HG03025 (cell line): ENCODE results near the gene PACS2.

Experiments
- ATAC-seq: cut with Tn5 transposase; IDR thresholded peaks from one replicate; pipeline ENCODE4 v1.9.1; 2021; ENCODE audit warnings: mild to moderate bottlenecking, moderate library complexity; ENCODE audit not compliant: unreplicated experiment, low FRiP score

PACS2 gene

DNA sequence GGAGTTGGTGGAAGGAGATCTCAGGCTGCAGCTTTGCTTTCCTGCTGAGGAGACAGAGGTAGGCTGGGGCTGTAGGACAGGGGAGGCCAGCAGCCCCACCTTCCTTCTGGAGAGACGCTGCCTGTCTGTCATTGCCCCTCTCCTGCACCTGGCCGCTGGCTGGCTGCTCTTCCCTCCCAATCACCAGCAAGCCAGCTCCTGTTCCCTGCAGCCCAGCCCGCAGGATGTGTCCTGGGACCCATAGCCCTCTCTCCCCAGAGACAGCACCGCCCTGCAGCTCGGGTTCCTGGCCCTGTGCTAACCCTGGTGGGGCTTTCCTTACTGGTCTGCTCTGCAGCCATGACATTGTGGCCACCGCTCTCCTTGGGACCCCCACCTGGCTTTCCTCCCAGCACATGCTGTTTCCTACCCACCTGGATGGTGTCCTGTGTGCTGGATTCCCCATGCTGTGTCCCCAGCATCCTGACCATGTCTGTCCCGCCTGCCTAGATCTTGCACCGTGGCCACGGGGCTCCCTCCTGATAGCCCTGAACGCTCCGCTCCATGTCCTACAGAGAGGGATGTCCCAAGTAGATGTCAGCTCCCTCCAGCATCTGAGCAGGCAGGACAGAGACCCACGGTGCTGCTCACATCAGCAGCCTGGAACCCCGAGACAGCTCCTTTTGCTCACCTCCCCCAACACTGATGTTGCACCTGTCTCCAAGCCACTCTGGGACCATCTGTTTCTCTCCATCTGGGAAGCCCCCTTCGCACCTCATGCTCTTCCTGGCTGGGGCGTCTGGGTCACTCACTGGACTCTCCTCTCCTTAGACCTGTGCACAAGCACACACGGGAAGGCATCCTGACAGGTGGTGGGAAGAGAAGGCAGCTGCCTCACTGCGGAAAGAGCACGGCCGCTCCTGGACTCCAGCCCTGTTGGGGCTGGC is 104.0 kb downstream of the PACS2 start:
- ATAC-seq = no peak

GRCh38 chr14:105419195-105420091 is 104.9 kb downstream of the PACS2 start, which contains the start of gene MTA1:
Gene MTA1, plus strand, starts transcription at chr14:105419827. Its CDS starts 209 bp downstream, at chr14:105420036.
- ATAC-seq = no peak

DNA sequence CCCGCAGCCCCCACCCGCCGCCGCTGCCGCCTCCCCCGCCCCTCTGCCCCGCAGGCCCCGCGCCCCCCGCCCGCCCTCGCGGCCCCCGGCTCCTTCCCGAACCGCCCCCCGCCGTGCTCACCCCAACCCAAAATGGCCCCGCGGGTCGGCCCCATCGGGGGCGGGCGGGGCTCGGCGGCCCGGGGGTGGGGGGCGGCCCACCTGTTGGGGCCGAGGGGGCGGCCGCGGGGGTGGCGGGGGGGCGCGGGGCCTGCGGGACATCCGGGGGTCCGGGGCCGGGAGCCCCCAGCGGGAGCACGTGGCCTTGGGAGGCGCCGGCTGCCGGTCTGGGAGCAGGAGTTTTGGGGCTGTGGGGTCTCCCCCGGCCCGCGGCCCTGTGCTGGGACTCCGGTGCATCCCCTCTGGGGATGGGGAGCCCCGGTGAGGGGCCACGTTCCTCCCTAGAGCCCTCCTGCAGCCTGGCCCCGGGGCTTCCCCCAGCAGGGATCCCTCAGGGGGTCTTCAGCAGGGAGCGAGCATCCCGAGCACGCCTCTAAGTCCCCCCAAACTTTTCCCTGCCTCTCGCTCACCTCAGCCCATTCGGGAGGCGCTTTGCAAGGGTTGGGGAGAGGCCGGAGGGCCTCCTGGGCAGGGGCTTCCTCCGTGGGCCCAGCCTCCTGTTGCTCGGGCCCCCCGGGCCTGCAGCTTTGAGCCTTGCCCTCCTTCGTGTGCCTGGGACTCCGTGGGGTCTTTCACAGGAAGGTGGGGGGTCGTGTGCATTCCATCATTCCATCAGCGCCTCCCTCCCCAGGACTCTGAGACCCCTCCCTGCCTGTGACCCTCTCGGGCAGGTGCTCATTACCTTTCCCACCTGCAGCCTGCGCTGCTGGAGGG is 105.8 kb downstream of the PACS2 start:
- no peak for ATAC-seq

GRCh38 chr14:105420974-105421674 is 106.6 kb downstream of the PACS2 start:
- no peak for ATAC-seq

- no peak for ATAC-seq
Observed at GRCh38 chr14:105421723-105422615, 107.4 kb downstream of the PACS2 start.

GRCh38 chr14:105422695-105423487 is 108.3 kb downstream of the PACS2 start:
- no peak for ATAC-seq

DNA sequence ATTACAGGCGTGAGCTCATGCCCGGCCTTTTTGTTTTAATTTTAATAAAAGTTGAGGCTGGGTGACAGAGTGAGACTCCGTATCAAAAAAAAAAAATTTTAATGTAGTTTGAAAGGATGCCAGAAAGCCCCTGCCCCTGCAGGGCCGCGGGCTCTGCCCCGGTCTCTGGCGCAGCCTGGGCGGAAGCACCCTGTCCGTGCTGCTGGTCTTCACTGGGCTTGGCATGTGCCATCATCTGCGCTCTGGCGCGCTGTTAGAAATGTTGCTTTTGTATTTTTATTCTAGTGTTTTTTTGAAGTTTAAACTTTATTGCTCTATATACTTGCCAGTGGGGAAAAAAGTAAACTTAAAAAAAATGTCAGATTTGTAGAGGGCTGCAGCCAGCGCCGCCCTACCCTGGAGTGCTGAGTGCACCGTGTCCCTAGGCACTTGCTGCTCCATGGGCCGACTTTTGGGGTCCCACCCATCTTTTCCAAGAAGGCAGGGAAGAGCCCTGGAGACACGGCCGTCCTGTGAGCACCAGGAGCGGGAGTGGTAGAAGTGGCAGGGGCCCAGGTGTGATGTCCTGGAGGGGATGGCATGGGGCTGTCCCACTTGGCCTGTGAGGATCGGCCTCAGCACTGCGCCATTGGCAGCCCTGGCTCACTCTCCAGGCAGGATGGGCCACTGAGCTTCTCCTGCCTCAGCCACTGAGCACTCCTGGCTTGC is 109.1 kb downstream of the PACS2 start:
- no peak for ATAC-seq

DNA sequence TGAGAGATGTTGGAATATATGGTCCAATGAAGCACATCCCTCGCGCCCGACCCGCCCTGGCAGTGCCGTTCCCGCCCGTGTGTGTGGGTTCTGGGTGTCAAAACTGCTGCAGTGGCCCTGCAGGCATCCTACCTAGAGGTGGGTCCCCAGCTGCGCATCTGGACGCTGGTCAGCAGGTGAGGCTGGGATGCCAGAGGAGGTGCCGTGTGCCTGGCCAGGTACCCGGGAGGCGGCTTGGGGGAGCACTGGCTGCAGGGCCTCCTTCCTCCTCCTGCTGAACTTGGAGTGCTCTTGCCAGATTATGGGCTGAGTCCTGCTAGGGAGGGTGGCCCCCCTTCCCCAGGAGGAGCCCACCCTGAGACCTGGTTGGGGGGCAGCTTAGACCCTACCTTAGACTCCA is 110.3 kb downstream of the PACS2 start:
- no peak for ATAC-seq

DNA sequence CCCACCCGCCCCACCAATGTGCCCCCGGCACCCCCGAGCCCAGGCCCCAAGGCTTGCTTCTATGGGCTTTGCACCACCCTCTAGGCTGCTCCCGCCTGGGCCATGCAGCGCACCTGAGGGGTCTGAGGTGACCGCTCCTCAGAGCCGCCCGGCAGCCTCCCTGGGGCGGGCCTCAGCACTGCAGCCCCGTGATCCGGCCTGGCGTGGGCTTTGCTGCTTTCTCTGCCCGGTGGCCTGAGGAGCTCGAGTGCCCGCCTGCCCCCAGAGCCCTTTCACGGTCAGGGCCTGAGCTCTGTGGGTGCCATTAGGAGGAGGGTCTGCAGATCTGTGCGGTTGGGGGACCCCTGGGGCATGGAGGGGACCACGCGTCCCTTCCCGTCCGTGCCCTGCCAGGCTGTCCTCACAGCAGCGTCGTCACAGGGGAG is 111.3 kb downstream of the PACS2 start:
- no peak for ATAC-seq

DNA sequence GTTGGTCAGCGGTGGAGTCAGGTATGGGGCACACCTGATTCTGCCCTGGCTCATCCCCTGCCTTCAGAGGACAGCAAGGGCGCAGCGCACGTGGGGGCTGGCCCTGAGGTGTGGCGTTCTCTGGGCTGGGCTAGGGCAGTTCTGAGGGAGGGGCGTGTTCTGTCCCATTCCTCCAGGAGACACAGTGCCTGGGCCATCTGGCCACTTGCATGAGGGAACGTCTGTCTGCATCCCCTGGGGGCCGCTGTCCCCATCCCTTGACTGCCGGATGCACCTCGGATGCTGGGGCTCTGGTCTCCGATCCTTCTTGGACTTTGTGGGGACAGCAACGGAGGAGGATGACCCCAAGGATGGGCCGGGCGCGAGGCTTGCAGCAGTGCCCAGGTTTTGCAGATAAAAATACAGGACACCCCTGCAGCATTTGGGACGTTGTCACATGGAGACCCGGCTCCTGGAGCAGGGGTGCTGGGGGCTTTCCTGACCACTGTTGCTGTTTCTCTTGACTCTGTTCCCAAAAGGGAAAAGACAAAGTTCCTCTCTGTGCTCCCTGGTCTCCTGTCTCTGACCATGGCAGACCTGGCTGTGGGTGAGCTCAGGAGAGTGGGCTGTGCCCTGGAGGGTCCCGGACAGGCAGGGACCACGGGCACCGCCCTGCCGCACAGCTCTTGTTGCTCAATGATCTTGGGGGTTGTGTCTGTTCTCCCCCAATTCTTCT is 112.0 kb downstream of the PACS2 start:
- no peak for ATAC-seq

- ATAC-seq = no peak
Observed at GRCh38 chr14:105427412-105427811, 112.9 kb downstream of the PACS2 start.

DNA sequence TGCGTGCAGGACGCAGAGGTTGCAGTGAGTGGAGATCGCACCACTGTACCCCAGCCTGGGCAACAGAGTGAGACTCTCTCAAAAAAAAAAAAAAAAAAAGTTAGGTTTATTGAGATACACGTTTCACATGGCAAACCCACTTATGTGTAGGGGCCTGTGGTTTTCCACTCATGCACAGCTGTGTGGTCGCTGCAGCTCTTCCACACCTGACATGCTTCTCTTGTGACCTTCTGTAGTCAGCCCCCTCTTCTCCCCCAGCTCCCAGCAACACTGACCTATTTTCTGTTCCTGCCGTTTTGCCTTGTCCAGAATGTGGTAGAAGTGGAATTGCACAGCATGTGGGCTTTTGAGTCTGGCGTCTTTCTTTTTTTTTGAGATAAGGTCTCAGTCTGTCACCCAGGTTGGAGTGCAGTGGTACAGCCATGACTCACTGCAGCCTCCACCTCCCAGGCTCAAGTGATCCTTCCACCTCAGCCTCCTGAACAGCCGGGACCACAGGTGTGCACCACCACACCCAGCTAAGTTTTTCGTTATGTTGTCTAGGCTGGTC is 113.5 kb downstream of the PACS2 start:
- ATAC-seq = no peak

GRCh38 chr14:105430042-105430441 is 115.5 kb downstream of the PACS2 start:
- ATAC-seq = no peak

- no peak for ATAC-seq
Observed at GRCh38 chr14:105430565-105430964, 116.0 kb downstream of the PACS2 start.

- no peak for ATAC-seq
Observed at GRCh38 chr14:105431256-105431655, 116.7 kb downstream of the PACS2 start.

GRCh38 chr14:105432657-105433056 is 118.1 kb downstream of the PACS2 start:
- no peak for ATAC-seq
